HG02970 (cell line): ENCODE data around the gene SMPD2.
"Not testable (repeated sequence)": the region's sequence is repeated elsewhere in the genome, so short reads cannot be mapped to it uniquely, and the experiment has no call there.

Experiments
- ATAC-seq: cut with Tn5 transposase; IDR thresholded peaks from one replicate; pipeline ENCODE4 v1.9.1; 2021; ENCODE audit warnings: mild to moderate bottlenecking, moderate library complexity, moderate number of reproducible peaks; ENCODE audit not compliant: unreplicated experiment, low FRiP score

Gene SMPD2

DNA sequence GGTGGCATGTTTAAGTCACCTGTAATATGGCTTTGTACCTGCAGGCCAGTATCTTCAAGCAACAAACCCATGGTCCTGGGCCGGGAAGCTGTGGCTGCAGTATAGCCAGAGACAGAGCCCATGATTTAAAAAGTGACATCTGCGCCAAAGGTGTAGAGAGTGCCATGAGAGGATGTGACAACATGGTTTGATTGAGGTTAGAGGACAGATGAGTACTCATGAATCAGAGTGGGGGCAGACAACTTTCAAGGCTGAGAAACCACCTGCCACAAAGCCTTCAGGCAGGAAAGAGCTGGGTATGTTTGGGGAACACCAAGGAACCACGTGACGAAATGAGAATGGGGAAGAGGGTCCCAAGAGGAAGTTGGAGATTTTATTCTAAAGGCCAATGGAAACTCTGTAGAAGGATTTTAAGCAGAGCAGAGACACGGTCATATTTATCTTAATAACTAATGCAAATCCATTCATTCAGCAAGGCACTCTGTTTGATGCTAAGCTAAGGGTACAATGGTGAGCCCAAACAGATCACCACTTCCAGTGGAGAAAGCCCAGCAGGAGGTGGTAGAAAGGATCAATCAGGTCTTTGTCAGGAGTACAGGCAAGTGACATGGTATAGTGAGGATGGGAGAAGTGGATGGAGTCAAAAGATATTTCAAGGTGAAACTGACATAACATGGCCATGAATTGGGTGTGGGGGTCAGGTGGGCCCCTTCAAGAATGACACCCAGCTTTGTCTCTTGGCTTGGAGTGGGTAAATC is 18.4 kb downstream of the SMPD2 start:
- ATAC-seq = no peak

DNA sequence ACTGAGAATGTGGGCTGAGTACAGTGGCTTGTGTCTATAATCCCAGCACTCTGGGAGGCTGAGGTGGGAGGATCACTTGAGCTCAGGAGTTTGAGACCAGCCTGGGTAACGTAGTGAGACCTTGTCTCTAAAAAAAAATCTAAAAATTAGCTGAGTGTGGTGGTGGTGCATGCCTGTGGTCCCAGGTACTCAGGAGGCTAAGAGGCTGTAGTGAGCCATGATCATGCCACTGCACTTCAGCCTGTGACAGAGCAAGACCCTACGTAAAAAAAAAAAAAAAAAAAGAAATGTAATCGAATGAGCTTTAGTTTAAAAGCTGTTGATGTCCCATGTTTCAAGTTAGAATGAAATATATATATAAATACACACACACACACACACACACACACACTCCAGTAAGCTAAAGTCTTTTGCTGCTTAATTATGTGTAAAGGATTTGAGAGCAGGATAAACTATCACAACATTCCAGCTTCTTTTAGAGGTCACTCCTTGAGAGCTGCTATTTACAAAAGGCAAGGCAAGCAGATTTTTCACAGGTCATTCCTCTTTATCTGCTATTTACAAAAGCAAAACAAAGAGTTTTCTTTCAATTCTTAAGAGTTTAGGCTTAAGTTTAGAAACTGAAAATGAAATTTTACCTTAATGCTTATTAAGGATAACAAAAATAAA is 19.8 kb downstream of the SMPD2 start:
- no peak for ATAC-seq

DNA sequence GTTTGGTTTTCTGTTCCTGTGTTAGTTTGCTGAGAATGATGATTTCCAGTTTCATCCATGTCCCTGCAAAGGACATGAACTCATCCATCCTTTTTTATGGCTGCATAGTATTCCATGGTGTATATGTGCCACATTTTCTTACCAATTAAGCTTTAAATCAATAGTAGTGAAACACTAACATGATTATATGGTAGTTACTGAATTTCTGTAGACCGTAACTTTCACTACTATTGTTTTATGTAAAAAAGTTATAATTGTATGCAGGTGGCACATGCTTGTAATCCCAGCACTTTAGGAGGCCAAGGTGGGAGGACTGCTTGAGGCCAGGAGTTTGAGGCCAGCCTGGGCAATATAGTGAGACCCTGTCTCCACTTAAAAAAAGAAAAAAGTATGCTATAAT is 20.7 kb downstream of the SMPD2 start:
- ATAC-seq = not testable (repeated sequence)

DNA sequence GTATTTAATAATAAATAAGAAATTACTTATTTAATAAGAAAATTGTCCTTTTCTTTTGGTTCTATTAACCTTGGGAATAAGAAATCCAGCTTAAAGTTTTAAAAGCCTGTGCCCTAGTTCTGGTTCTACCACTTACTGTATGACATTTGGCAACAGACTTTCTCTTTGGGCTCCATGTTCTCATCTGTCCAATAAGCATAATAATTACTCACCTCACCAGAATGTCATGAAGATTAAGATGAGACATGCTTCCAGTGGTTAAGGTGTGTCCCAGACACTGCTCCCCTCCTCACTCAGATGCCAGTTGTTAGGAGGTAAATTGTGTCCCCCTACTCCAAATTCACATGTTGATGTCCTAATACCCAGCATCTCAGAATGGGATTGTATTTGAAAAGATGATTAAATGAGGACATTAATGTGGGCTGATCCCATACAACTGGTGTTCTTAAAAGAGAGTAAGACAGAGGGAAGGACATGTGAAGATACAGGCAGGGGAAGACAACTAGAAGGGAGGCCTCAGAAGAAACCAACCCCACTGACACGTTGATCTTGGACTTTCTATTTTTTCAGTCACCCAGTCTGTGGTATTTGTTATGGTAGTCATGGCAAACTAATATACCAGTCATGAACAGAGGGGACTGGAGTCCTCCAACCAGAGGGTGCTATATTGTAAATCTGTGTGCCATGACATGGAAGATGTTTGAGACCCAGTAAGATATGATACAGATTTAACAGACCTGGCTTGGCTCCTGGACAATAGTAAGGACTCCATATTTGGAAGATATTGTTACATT is 21.4 kb downstream of the SMPD2 start:
- ATAC-seq = no peak

DNA sequence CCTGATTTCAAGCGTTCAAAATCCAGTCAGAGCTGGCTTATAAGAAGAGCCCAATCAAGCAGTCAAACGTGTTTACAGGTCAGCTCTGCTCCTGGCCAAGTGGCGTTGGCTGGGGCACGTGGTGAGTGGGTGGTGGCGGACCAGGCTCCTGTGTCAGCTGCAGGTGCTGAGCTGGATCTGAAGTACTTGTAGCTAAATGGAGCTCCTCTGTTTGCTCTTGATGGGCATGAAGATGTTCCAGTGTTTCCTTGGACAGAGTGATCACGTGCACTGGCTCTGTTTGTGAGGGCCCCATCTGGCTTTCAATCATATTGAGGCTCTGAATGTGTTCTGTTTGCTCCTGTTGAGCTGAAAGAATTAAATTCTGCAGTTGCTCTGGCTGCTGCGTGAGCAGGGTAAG is 25.2 kb downstream of the SMPD2 start:
- no peak for ATAC-seq

DNA sequence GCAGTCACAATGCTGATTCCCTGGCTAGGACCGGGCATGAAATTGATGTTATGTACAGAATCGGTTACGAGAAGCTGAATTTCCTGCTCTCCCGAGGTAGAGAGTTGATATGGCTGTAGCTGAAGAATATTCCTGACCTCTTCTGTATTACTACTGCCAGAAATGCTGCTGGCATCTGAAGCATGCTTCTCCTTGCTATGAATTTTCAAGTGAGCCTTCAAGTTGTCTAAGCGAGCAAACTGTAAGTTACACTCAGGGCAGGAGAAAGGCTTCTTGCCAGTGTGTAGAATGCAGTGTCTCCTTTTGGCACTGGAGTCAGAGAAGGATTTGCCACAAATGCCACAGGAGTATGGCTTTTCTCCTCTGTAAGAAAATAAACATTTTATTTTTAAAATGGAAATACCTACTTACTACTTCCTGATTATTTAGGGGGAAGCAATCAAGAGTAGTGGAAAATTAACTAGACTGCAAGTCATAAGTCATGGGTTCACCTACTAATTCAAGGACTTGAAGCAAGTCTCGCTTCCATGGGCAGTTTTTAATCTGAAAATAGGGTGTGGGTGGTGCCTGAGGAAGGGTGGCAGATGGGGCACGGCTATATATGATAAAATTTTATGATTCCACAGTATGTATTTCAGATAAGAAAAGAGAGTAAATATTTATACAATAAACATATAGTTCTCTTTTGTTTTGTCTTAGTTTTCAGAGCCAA is 25.8 kb downstream of the SMPD2 start:
- ATAC-seq = no peak

GRCh38 chr6:109467696-109468095 is 27.2 kb downstream of the SMPD2 start:
- no peak for ATAC-seq

GRCh38 chr6:109469591-109470189 is 29.2 kb downstream of the SMPD2 start:
- ATAC-seq = no peak

GRCh38 chr6:109471105-109471810 is 30.7 kb downstream of the SMPD2 start:
- no peak for ATAC-seq

DNA sequence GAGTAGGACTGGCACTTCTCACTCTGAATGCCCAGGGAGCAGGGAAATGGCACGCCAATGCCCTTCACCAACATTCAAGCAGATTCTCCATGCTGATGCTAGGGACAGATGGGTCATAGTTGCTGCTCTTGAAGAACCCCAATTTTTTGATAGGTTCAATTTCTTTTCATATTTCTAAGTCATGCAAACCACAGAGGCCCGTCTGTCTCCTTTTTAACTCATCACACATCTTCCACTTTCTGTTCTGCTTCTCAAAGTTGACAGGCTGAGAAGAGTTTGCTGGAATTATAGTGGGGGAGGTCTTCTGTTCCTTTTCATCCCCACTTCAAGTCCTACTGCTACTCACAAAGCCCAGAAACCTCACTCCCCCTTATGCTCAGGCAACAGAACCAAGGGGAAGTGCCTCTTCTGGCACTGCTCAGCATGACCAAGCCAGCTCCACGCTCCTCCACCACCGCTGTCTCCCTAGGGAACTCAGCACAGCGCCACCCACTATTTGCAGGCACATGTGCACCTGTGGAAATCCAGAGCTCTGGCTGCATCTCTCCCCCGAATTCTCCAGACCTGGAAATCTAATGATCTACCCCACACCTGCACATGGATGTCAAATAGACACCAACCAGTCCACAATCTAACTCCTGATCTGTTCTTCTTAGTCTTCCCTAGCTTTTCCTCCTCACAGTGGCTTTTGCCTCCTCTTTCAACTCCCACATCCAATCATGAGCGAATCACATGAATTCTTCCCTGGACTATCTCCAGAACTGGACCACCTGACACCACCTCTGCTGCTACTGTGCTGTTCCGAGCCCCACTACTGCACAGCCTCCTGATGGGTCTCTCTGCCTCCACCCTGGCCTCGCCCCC is 31.8 kb downstream of the SMPD2 start:
- no peak for ATAC-seq

DNA sequence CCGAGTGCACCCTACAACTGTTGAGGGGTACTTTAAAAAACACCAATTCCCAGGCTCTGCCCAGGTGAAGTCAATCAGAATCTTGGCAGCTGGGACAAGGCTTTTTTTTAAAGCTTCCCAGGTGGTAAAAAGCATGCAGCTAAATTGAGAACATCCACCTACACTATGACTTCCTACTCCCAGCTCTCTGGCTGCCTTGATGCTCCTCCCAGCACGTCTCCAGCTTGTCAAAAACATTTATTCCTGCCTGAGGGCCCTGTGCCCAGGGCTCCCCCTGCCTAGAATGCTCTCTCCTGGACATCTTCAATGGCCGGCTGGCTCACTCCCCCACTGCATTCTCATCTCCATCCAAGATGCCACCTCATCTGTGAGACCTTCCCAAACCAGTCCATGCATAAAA is 32.6 kb downstream of the SMPD2 start:
- no peak for ATAC-seq

DNA sequence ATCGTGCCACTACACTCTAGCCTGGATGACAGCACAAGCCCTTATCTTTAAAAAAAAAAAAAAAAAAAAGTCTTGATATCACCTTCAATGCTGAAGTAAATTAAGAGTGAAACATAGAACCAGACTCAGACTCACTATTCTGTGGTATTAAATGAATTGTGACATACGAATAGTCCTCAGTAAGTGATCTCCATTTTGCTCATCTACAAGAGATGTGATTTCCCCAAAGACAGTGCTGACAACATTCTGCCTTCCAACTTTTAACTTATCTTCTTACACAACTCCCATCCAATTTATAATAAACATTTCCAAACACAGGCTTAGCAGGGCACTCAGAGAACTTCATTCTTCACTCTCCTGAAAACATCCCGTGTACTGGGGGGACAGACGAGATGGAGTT is 34.5 kb downstream of the SMPD2 start:
- no peak for ATAC-seq

GRCh38 chr6:109475625-109476024 is 35.1 kb downstream of the SMPD2 start:
- no peak for ATAC-seq

DNA sequence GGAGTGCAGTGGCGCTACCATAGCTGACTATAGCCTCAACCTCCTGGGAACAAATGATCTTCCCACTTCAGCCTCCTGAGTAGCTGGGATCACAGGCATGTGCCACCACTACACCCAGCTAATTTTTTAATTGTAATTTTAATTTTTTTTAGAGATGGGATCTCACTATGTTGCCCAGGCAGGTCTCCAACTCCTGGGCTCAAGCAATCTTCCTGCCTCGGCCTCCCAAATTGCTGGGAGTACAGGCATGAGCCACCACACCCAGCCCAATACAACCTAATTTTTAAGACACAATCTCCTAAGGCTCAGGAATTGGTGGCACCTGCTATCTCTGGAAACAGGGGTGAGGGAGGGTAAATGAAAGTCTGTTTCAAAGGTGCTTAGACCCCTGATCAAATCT is 36.7 kb downstream of the SMPD2 start:
- no peak for ATAC-seq

DNA sequence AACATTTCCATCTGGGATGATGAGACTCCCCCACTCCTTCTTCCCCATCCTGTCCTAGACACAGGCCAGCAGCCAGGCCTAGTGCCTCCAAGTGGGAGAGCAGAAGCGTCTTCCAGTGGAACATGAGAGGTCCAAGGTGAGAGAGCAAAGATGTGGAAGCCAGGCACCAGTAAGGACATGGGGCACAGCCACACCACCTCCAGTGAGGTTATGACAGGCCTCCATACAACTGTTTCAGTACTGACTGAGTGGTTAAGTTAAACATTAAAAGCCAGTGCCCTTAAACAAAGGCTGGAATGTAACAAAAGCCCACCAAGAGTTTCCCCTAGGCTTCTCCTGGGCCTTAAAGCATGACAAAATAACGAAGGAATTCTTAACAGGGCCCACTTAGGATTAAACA is 37.2 kb downstream of the SMPD2 start:
- no peak for ATAC-seq

DNA sequence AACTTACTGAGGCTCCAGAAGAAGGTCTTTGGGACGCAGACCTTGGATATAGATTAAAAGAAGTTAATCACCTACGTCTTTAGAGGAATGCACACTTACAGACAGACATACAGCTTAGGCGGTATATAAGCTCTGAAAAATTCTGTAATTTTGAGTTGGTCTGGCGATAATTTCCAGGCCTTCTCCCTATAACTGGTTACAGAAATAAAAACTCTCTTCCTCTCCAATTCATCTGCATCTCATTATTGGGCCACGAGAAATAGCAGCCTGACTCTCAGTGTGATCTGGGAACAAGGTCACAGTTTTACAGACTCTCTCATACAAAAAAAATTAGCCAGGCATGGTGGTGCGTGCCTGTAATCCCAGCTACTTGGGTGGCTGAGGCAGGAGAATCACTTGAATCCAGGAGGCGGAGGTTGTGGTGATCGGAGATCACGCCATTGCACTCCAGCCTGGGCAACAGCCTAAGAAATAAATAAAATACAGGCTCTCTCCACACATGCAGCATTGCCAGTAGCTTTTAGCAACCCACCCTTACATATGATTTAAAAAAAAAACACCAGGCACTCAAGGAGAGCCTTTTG is 37.8 kb downstream of the SMPD2 start:
- ATAC-seq = no peak

- no peak for ATAC-seq
Measured at GRCh38 chr6:109478841-109479624, 38.5 kb downstream of the SMPD2 start.

GRCh38 chr6:109480993-109481480 is 40.5 kb downstream of the SMPD2 start:
- no peak for ATAC-seq
